GM19468 (cell line): ENCODE measurements around the gene ARMC6.

Experiments used
- ATAC-seq: cut with Tn5 transposase; IDR thresholded peaks from one replicate; pipeline ENCODE4 v1.9.1; 2021; ENCODE audit warnings: mild to moderate bottlenecking, moderate library complexity, moderate number of reproducible peaks; ENCODE audit not compliant: unreplicated experiment; ENCODE audit errors: extremely low read depth

ARMC6 gene

DNA sequence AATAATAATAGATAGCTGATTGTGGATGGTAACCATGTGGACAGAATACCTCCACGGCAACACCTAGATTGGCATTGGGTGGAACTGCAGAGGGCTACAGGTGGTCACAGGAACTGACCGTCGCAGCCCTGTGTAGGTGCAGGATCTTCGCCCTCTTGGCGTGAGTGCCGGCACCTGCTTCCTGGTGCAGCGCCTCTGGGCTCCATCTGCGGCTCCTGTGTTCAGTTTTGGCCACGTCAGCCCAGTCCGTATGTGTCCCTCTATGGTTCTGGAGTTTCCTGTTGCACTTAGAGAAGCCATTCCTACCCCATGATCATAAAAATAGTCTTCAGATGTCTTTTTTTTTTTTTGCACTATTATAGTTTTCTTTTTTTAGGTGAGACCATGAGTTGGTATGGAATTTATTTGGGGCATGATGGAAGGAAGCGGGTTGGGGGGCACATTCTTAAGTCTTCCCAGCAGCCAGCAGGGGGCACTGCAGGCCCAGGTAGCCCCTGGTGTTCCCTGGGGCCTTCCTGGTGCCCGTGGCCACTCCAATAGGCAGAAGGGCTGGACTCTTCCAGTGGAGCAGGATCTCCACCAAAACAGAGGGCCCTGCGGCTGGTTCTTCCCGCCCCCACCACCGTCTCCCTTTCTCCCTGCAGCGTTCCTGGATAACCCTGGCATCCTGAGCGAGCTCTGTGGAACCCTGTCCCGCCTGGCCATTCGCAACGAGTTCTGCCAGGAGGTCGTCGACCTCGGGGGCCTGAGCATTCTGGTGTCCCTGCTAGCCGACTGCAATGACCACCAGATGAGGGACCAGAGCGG is 20.3 kb downstream of the ARMC6 start:
- no peak for ATAC-seq

- no peak for ATAC-seq
These were observed 21.0 kb downstream of the ARMC6 start for GRCh38 chr19:19054315-19054938.

DNA sequence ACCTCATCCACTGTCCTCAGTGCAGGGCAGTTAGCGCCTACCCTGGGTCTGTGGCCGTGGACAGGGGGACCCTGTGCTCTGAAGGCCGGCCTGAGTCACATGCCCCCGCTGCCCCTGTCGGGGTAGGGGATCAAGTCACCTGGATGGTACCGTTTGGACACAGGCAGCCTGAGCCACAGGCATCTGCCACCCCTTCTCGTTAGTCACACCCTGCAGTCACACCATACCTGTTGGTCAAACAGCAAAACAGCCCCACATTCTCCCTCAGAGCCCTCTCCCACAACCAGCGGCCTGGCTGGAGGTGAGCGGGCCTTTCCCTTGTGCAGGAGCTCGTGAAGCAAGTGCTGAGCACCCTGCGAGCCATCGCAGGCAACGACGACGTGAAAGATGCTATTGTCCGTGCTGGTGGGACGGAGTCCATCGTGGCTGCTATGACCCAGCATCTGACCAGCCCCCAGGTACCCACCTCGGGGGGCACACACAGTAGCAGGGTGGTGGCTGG is 21.6 kb downstream of the ARMC6 start:
- ATAC-seq, result no peak

- ATAC-seq, result no peak
These were observed 22.3 kb downstream of the ARMC6 start for GRCh38 chr19:19055701-19056100.

GRCh38 chr19:19056636-19057275 is 23.4 kb downstream of the ARMC6 start:
- ATAC-seq, result no peak

DNA sequence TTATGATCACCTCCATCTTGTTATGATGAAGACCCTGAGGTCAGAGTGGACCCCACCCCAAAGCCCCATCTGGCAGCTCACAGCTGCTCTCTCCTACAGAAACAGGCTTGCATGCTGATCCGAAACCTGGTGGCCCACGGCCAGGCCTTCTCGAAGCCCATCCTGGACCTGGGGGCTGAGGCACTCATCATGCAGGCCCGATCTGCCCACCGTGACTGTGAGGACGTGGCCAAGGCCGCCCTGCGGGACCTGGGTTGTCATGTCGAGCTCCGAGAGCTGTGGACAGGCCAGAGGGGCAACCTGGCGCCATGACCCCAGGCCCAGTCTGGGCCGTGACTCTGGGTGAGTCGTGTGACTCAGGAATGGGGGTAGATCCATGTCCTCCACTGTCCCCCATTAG is 23.9 kb downstream of the ARMC6 start:
- ATAC-seq, result no peak

- ATAC-seq, result no peak
These were observed 24.3 kb downstream of the ARMC6 start for GRCh38 chr19:19057720-19058119.

DNA sequence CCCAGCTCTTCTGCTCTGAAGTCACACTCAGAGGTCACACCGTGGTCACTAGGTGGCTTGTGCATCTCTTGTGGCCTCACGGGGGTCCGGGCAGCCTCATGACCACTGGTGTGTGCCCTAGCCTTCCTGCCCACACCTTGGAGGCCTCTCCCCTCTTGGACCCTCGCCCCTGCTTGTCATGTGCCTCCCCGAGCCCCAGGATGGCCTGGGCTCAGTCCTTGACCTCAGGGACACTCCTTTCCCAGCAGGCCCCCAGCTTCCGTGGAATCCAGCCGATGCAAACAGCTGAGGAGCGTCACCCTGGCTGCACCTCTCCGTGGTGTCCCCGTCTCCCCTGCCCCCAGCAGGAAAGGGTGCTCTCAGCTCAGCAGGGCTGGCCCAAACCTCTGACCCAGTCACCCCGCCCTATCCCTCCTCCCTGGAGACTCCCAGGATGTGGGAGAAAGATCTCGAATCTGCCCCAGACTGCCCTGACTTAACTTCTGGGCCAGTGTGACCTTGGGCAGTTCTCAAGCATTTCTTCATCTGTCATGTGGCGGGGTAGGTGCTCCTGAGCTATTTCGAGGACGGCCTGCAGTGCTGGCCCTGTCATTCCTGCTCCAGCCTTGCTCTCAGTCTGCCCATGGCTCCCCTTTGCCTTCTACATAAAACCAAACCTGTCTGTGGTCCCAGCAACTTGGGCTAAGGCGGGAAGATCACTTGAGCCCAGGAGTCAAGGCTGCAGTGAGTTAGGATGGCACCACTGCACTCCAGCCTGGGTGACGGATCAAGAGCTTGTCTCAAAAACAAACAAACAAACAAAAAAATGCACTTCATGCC is 25.8 kb downstream of the ARMC6 start:
- ATAC-seq, result no peak

GRCh38 chr19:19059837-19060611 is 26.6 kb downstream of the ARMC6 start:
- ATAC-seq, result no peak

GRCh38 chr19:19061506-19061905 is 28.1 kb downstream of the ARMC6 start:
- ATAC-seq, result no peak

- ATAC-seq, result no peak
These were observed 29.2 kb downstream of the ARMC6 start for GRCh38 chr19:19062454-19063182.

GRCh38 chr19:19063183-19064097 is 30.0 kb downstream of the ARMC6 start, which contains the start of gene SLC25A42:
SLC25A42 (plus strand) TSS chr19:19063994; CDS start chr19:19096125, 32,131 bp downstream.
- peak; percentile 84 for ATAC-seq

GRCh38 chr19:19064098-19064722 is 30.8 kb downstream of the ARMC6 start:
- ATAC-seq, result no peak

- no peak for ATAC-seq
These were observed 31.7 kb downstream of the ARMC6 start for GRCh38 chr19:19064811-19065745.

GRCh38 chr19:19067276-19068072 is 34.1 kb downstream of the ARMC6 start:
- ATAC-seq, result no peak
